SK-N-SH (cell line): Measurements from ENCODE around the gene RBM20. TPM values are rescaled to one million over a fixed set of nuclear protein-coding genes. Genes with fewer than 3 reads are reported as not detected.

Experiments used
- CTCF ChIA-PET: fragments of 300-600, 350-600 bp; formaldehyde crosslinking; extraction: SDS; loops from one replicate; lab custom pipeline; 2021; lab: Yijun Ruan, JAX
- POLR2A ChIA-PET: fragments of 350-600 bp; sonication (Branson Sonifier 250); formaldehyde crosslinking; extraction: SDS; loops from one replicate; lab custom pipeline; 2020; ENCODE audit warnings: antibody characterized with exemption, inconsistent platforms; lab: Yijun Ruan, JAX
- DNase-seq: peaks from one replicate; pipeline ENCODE4 v3.0.0; 2012
- H2AFZ ChIP-seq: fragments of 200-600 bp; sonication (generic); 2 replicates; pipeline ENCODE4 v1.8.1; 2016; ENCODE audit warnings: antibody characterized with exemption, mild to moderate bottlenecking, low read depth
- H3F3A ChIP-seq: fragments of 200-600 bp; sonication (generic); replicated peaks from 2 replicates; pipeline ENCODE3; 2016; ENCODE audit warnings: antibody characterized with exemption, mild to moderate bottlenecking; ENCODE audit not compliant: insufficient read depth
- H3K27ac ChIP-seq, 2 experiments: fragments of 200-500 bp in 1 of 2; fragments of 200-600 bp in 1 of 2; sonication (Bioruptor generic) in 1 of 2; sonication (generic), shearing (Covaris generic) in 1 of 2; 2 replicates each; pipeline versions ENCODE4 v1.5.1 to v1.6.1; 2014 to 2016; ENCODE audit warnings: low read depth in 2 of 2, inconsistent platforms in 1 of 2, low read length in 1 of 2, mild to moderate bottlenecking in 1 of 2, mixed read lengths in 1 of 2
- H3K27me3 ChIP-seq: fragments of 200-600 bp; sonication (generic), shearing (Covaris generic); 2 replicates; pipeline ENCODE4 v1.6.1; 2016; ENCODE audit warnings: mixed run types; ENCODE audit not compliant: insufficient read depth
- H3K36me3 ChIP-seq, 2 experiments: fragments of 200-500 bp in 1 of 2; fragments of 200-600 bp in 1 of 2; sonication (Bioruptor generic) in 1 of 2; sonication (generic) in 1 of 2; replicated peaks in 1 of 2; 2 replicates each; pipeline versions ENCODE3 to v1.5.1; 2014 to 2016; ENCODE audit warnings: low read length in 1 of 2, mild to moderate bottlenecking in 1 of 2; ENCODE audit not compliant: insufficient read depth in 2 of 2, control insufficient read depth in 1 of 2
- H3K4me1 ChIP-seq, 2 experiments: fragments of 200-500 bp in 1 of 2; fragments of 200-600 bp in 1 of 2; sonication (Bioruptor generic) in 1 of 2; sonication (generic), shearing (Covaris generic) in 1 of 2; 2 replicates each; pipeline versions ENCODE4 v1.5.1 to v1.6.1; 2014 to 2016; ENCODE audit warnings: low read depth in 1 of 2, low read length in 1 of 2, mixed run types in 1 of 2; ENCODE audit not compliant: insufficient read depth in 2 of 2, control insufficient read depth in 1 of 2
- H3K4me2 ChIP-seq: fragments of 200-600 bp; sonication (generic), shearing (Covaris generic); 2 replicates; pipeline ENCODE4 v1.6.1; 2017; ENCODE audit warnings: mixed run types
- H3K4me3 ChIP-seq, 2 experiments: fragments of 200-500 bp in 1 of 2; fragments of 200-600 bp in 1 of 2; sonication (Bioruptor generic) in 1 of 2; sonication (generic), shearing (Covaris generic) in 1 of 2; 2 replicates each; pipeline versions ENCODE4 v1.5.1 to v1.8.1; 2014 to 2016; ENCODE audit warnings: low read depth in 2 of 2, inconsistent platforms in 1 of 2, low read length in 1 of 2, mild to moderate bottlenecking in 1 of 2, mixed read lengths in 1 of 2, moderate library complexity in 1 of 2
- H3K79me2 ChIP-seq: fragments of 200-600 bp; sonication (generic); 2 replicates; pipeline ENCODE4 v1.8.1; 2017; ENCODE audit warnings: mild to moderate bottlenecking; ENCODE audit not compliant: insufficient read depth
- H3K9ac ChIP-seq: fragments of 200-600 bp; sonication (generic); 2 replicates; pipeline ENCODE4 v1.6.1; 2017; ENCODE audit warnings: mixed run types
- H3K9me2 ChIP-seq: fragments of 200-600 bp; sonication (generic); 2 replicates; pipeline ENCODE4 v1.6.1; 2017; ENCODE audit warnings: mixed run types
- H3K9me3 ChIP-seq: fragments of 200-600 bp; sonication (generic); 2 replicates; pipeline ENCODE4 v1.6.1; 2017; ENCODE audit warnings: mixed run types, mild to moderate bottlenecking, moderate library complexity
- H4K20me1 ChIP-seq: fragments of 200-600 bp; sonication (generic); 2 replicates; pipeline ENCODE4 v1.6.1; 2017; ENCODE audit warnings: mild to moderate bottlenecking, mixed run types; ENCODE audit not compliant: insufficient read depth
- CHD2 ChIP-seq: fragments of 150-350 bp; IDR thresholded peaks from 2 replicates; pipeline ENCODE4 v1.6.1; 2018; ENCODE audit warnings: low read length; ENCODE audit not compliant: partially characterized antibody
- CTCF ChIP-seq: fragments of 200-600 bp; sonication (generic); IDR thresholded peaks from 2 replicates; pipeline ENCODE4 v1.6.1; 2017; ENCODE audit warnings: antibody characterized with exemption, mild to moderate bottlenecking, moderate library complexity
- ELF1 ChIP-seq: IDR thresholded peaks from 2 replicates; pipeline ENCODE4 v1.4.0; 2012
- FOXJ3 ChIP-seq: sonication (generic); formaldehyde crosslinking; IDR thresholded peaks from 2 replicates; pipeline ENCODE4 v1.5.1; 2020; ENCODE audit warnings: mild to moderate bottlenecking, missing genetic modification reagents
- IRF3 ChIP-seq: fragments of 150-350 bp; IDR thresholded peaks from 2 replicates; pipeline ENCODE4 v1.6.1; 2016; ENCODE audit warnings: mild to moderate bottlenecking, low read depth, low read length
- MEF2A ChIP-seq: IDR thresholded peaks from 2 replicates; pipeline ENCODE4 v1.4.0; 2012; ENCODE audit warnings: low read depth, borderline replicate concordance
- NRF1 ChIP-seq: IDR thresholded peaks from 2 replicates; pipeline ENCODE4 v1.6.1; 2012; ENCODE audit warnings: low read depth, mild to moderate bottlenecking, low read length
- POLR2AphosphoS5 ChIP-seq: IDR thresholded peaks from 2 replicates; pipeline ENCODE4 v1.6.1; 2012; ENCODE audit warnings: low read depth, low read length
- RFX5 ChIP-seq: IDR thresholded peaks from 2 replicates; pipeline ENCODE4 v1.6.1; 2012; ENCODE audit warnings: mild to moderate bottlenecking, improper control_type of control experiment, low read length
- RXRA ChIP-seq: IDR thresholded peaks from 2 replicates; pipeline ENCODE4 v1.4.0; 2012; ENCODE audit warnings: low read depth, mild to moderate bottlenecking, borderline replicate concordance
- SIN3A ChIP-seq: IDR thresholded peaks from 2 replicates; pipeline ENCODE4 v1.6.1; 2012; ENCODE audit warnings: low read depth, mild to moderate bottlenecking, low read length, moderate library complexity, borderline replicate concordance
- TEAD4 ChIP-seq: IDR thresholded peaks from 2 replicates; pipeline ENCODE4 v1.4.0; 2012; ENCODE audit warnings: mild to moderate bottlenecking, borderline replicate concordance; ENCODE audit not compliant: insufficient read depth
- YY1 ChIP-seq: IDR thresholded peaks from 2 replicates; pipeline ENCODE4 v1.4.0; 2012; ENCODE audit warnings: low read depth, mild to moderate bottlenecking
- WGBS: methylation state at CpG from one replicate; pipeline ENCODE4 v1.1.6; 2017; ENCODE audit warnings: low lambda C conversion rate; 5-methylcytosine and 5-hydroxymethylcytosine counted together
- polyA plus RNA-seq, 3 experiments: library from polyadenylated mRNA; depleted of rRNA; stranded (reverse); fragments of >200 nt; gene quantifications; 2 replicates each; pipeline ENCODE4 v1.2.3, GENCODE V29; 2012
- TF ChIP-seq, protein P1 (sequence below): IDR thresholded peaks from 2 replicates; pipeline ENCODE4 v1.4.0; 2012; ENCODE audit warnings: low read depth, borderline replicate concordance
- TF ChIP-seq, protein P2 (sequence below): IDR thresholded peaks from 2 replicates; pipeline ENCODE4 v1.4.0; 2012; ENCODE audit warnings: low read depth

RBM20 gene
- polyA plus RNA-seq, 1 of the 3 experiments (the other 2 are of a cell fraction), result 0.64 TPM

- POLR2A ChIA-PET, result no interaction called here
- Histone ChIP-seq H3K4me2 (no peak overlapping the region), H3K4me3 (no peak overlapping the region), H3K27ac (peak overlapping the region in 1 of 2 experiments; percentile 98; a peak in 2 of 4 replicates), H4K20me1 (no peaks in the 10 kb centered on the region), H3K9ac (no peak overlapping the region), H3K79me2 (no peaks in the 10 kb centered on the region), H3K36me3 (no peaks in the 10 kb centered on the region), H2AFZ (no peak overlapping the region), H3K9me2 (no peaks in the 10 kb centered on the region), H3F3A (peaks cover 3% of the 10 kb centered on the region), H3K9me3 (no peaks in the 10 kb centered on the region), H3K4me1 (peaks cover 0 to 59% of the 10 kb centered on the region in 2 experiments; a peak in 2 of 4 replicates), H3K27me3 (no peaks in the 10 kb centered on the region)
- no peak for TF ChIP-seq MEF2A
- no peak for TF ChIP-seq RFX5
- no peak for TF ChIP-seq ELF1
- no peak for TF ChIP-seq NRF1
- TF ChIP-seq, protein P1, sequence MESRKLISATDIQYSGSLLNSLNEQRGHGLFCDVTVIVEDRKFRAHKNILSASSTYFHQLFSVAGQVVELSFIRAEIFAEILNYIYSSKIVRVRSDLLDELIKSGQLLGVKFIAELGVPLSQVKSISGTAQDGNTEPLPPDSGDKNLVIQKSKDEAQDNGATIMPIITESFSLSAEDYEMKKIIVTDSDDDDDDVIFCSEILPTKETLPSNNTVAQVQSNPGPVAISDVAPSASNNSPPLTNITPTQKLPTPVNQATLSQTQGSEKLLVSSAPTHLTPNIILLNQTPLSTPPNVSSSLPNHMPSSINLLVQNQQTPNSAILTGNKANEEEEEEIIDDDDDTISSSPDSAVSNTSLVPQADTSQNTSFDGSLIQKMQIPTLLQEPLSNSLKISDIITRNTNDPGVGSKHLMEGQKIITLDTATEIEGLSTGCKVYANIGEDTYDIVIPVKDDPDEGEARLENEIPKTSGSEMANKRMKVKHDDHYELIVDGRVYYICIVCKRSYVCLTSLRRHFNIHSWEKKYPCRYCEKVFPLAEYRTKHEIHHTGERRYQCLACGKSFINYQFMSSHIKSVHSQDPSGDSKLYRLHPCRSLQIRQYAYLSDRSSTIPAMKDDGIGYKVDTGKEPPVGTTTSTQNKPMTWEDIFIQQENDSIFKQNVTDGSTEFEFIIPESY, result no peak
- no peak for TF ChIP-seq RXRA
- no peak for TF ChIP-seq CTCF
- no peak for TF ChIP-seq IRF3
- TF ChIP-seq FOXJ3 (CRISPR knock-in tag), result no peak
- TF ChIP-seq YY1, result no peak
- TF ChIP-seq CHD2, result no peak
- TF ChIP-seq POLR2AphosphoS5, result no peak
- TF ChIP-seq, protein P2, sequence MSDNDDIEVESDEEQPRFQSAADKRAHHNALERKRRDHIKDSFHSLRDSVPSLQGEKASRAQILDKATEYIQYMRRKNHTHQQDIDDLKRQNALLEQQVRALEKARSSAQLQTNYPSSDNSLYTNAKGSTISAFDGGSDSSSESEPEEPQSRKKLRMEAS, result no peak
- no peak for TF ChIP-seq SIN3A
- TF ChIP-seq TEAD4, result no peak
- no peak for DNase-seq
- CTCF ChIA-PET, result interaction anchor here (0.8 to 2.2 kb wide), 5 partner anchors 9 to 62 kb away, joined by 3 to 7 read pairs (median 5); no protein-coding TSS in a partner anchor
- WGBS, result 79% methylated on average over 8 of the region's 8 CpGs
Measured at GRCh38 chr10:110818311-110819256, 174.4 kb downstream of the RBM20 start.
